H7 (cell line): Measurements from ENCODE around the gene FAM20A. TPM values are rescaled to one million over a fixed set of nuclear protein-coding genes. Genes with fewer than 3 reads are reported as not detected.

Source experiments
- DNase-seq: peaks from one replicate; pipeline ENCODE4 v3.0.0; 2012
- H3K27me3 ChIP-seq: 2 replicates; pipeline ENCODE4 v1.6.0; 2011; ENCODE audit warnings: mild to moderate bottlenecking, low read length; ENCODE audit not compliant: control insufficient read depth, insufficient read depth
- H3K36me3 ChIP-seq: replicated peaks from 2 replicates; pipeline ENCODE4 v1.5.1; 2011; ENCODE audit warnings: low read length; ENCODE audit not compliant: control insufficient read depth, insufficient read depth
- H3K4me3 ChIP-seq: 2 replicates; pipeline ENCODE4 v1.5.1; 2011; ENCODE audit warnings: low read depth, mild to moderate bottlenecking, control low read depth, low read length, moderate library complexity; ENCODE audit not compliant: insufficient read depth
- total RNA-seq: library from RNA; depleted of rRNA; stranded (reverse); fragments of >200 nt; shearing (Covaris generic); gene quantifications from 2 replicates; pipeline ENCODE4 v1.2.3, GENCODE V29; 2014

The FAM20A gene
- total RNA-seq, 1 experiment from 2014 or later = 20.5 TPM

- DNase-seq = no peak
- Histone ChIP-seq H3K27me3 (no peaks in the 10 kb centered on the region), H3K4me3 (no peak overlapping the region), H3K36me3 (peaks cover 9% of the 10 kb centered on the region)
Observed at GRCh38 chr17:68544111-68544915, 56.9 kb downstream of the FAM20A start.

- DNase-seq = no peak
- Histone ChIP-seq H3K36me3 (peaks cover 10% of the 10 kb centered on the region), H3K4me3 (no peak overlapping the region), H3K27me3 (no peaks in the 10 kb centered on the region)
Observed at GRCh38 chr17:68542698-68543463, 58.3 kb downstream of the FAM20A start.

- H3K36me3 ChIP-seq = peaks cover 15% of the 10 kb centered on the region
- no peak overlapping the region for H3K4me3 ChIP-seq
- DNase-seq = no peak
- no peaks in the 10 kb centered on the region for H3K27me3 ChIP-seq
Observed at GRCh38 chr17:68541816-68542215, 59.4 kb downstream of the FAM20A start.

GRCh38 chr17:68540981-68541380, 60.2 kb downstream of the FAM20A start:
- DNase-seq = no peak
- H3K4me3 ChIP-seq = no peak overlapping the region
- H3K27me3 ChIP-seq = no peaks in the 10 kb centered on the region
- H3K36me3 ChIP-seq = peaks cover 15% of the 10 kb centered on the region

GRCh38 chr17:68539548-68540467, 61.4 kb downstream of the FAM20A start:
- Histone ChIP-seq H3K4me3 (no peak overlapping the region), H3K27me3 (no peaks in the 10 kb centered on the region), H3K36me3 (peaks cover 18% of the 10 kb centered on the region)
- DNase-seq = no peak

- DNase-seq = no peak
- Histone ChIP-seq H3K4me3 (no peak overlapping the region), H3K36me3 (peaks cover 19% of the 10 kb centered on the region), H3K27me3 (no peaks in the 10 kb centered on the region)
Observed at GRCh38 chr17:68535922-68536321, 65.2 kb downstream of the FAM20A start.

- DNase-seq = no peak
- Histone ChIP-seq H3K4me3 (no peak overlapping the region), H3K36me3 (peaks cover 21% of the 10 kb centered on the region), H3K27me3 (no peaks in the 10 kb centered on the region)
Observed at GRCh38 chr17:68534695-68535088, 66.5 kb downstream of the FAM20A start.

- no peaks in the 10 kb centered on the region for H3K27me3 ChIP-seq
- H3K4me3 ChIP-seq = no peak overlapping the region
- no peak for DNase-seq
- peaks cover 22% of the 10 kb centered on the region for H3K36me3 ChIP-seq
Observed at GRCh38 chr17:68533887-68534694, 67.1 kb downstream of the FAM20A start.

- Histone ChIP-seq H3K4me3 (no peak overlapping the region), H3K27me3 (no peaks in the 10 kb centered on the region), H3K36me3 (peaks cover 22% of the 10 kb centered on the region)
- no peak for DNase-seq
Observed at GRCh38 chr17:68532826-68533225, 68.3 kb downstream of the FAM20A start.

- H3K4me3 ChIP-seq = no peak overlapping the region
- no peaks in the 10 kb centered on the region for H3K27me3 ChIP-seq
- no peak for DNase-seq
- peaks cover 24% of the 10 kb centered on the region for H3K36me3 ChIP-seq
Observed at GRCh38 chr17:68531252-68531651, 69.9 kb downstream of the FAM20A start.

GRCh38 chr17:68527314-68527713, 73.9 kb downstream of the FAM20A start:
- no peaks in the 10 kb centered on the region for H3K27me3 ChIP-seq
- no peak for DNase-seq
- H3K36me3 ChIP-seq = peaks cover 27% of the 10 kb centered on the region
- no peak overlapping the region for H3K4me3 ChIP-seq

- no peak overlapping the region for H3K4me3 ChIP-seq
- DNase-seq = no peak
- H3K36me3 ChIP-seq = peaks cover 27% of the 10 kb centered on the region
- no peaks in the 10 kb centered on the region for H3K27me3 ChIP-seq
Observed at GRCh38 chr17:68526548-68526947, 74.6 kb downstream of the FAM20A start.

- H3K36me3 ChIP-seq = peaks cover 19% of the 10 kb centered on the region
Observed at GRCh38 chr17:68522266-68522665, 78.9 kb downstream of the FAM20A start.

GRCh38 chr17:68519911-68520310, 81.3 kb downstream of the FAM20A start:
- Histone ChIP-seq H3K27me3 (no peaks in the 10 kb centered on the region), H3K36me3 (peaks cover 26% of the 10 kb centered on the region), H3K4me3 (no peak overlapping the region)
- DNase-seq = no peak

More at GRCh38 chr17:68522266-68522665, 78.9 kb downstream of the FAM20A start:
- H3K27me3 ChIP-seq = no peaks in the 10 kb centered on the region
- no peak for DNase-seq
- no peak overlapping the region for H3K4me3 ChIP-seq
